Breast epithelium (tissue), 3 donors: ENCODE results near the gene FHL1.

Experiments used
- CTCF ChIP-seq, 3 donors: fragments of 450-650 bp; IDR thresholded peaks; one replicate each; pipeline ENCODE4 v1.5.1; 2016 to 2017; ENCODE audit warnings: antibody characterized with exemption in 3 of 3, mild to moderate bottlenecking in 3 of 3, moderate library complexity in 3 of 3
- POLR2A ChIP-seq: fragments of 450-650 bp; IDR thresholded peaks from one replicate; pipeline ENCODE4 v1.6.1; 2016; ENCODE audit warnings: antibody characterized with exemption, mild to moderate bottlenecking, moderate library complexity
- POLR2AphosphoS5 ChIP-seq, 3 donors: sonication (generic); formaldehyde crosslinking; IDR thresholded peaks; one replicate each; pipeline ENCODE4 v1.6.1; 2017; ENCODE audit warnings: antibody characterized with exemption in 3 of 3

GRCh38 chrX:136250191-136251040 is 103.1 kb downstream of the FHL1 start:
- TF ChIP-seq CTCF (IDR thresholded peaks at IDR 0.05) = no peak
- no peak for TF ChIP-seq POLR2A
- no peak for TF ChIP-seq POLR2AphosphoS5 (IDR thresholded peaks at IDR 0.05)
